Liver (tissue), 9 donors: Measurements from ENCODE around the gene E2F4. TPM values are rescaled to one million over a fixed set of nuclear protein-coding genes. Genes with fewer than 3 reads are reported as not detected.

Source experiments
- DNase-seq: peaks from one replicate; pipeline ENCODE4 v3.0.0-alpha.2; 2017; ENCODE audit warnings: low spot score
- H3K27ac ChIP-seq, 2 donors: one replicate each; pipeline ENCODE4 v1.7.0; 2013; ENCODE audit warnings: inconsistent platforms in 2 of 2, low read length in 2 of 2, control low read depth in 1 of 2, low read depth in 1 of 2, mild to moderate bottlenecking in 1 of 2
- H3K27me3 ChIP-seq, 4 donors: one replicate each; pipeline versions ENCODE4 v1.6.1 to v1.7.0; 2013; ENCODE audit warnings: low read length in 3 of 4, inconsistent platforms in 1 of 4, mild to moderate bottlenecking in 1 of 4, moderate library complexity in 1 of 4; ENCODE audit not compliant: control insufficient read depth in 4 of 4, insufficient read depth in 4 of 4
- H3K36me3 ChIP-seq, 4 donors: one replicate each; pipeline versions ENCODE4 v1.6.1 to v1.7.0; 2013; ENCODE audit warnings: low read length in 3 of 4, mild to moderate bottlenecking in 3 of 4, low read depth in 1 of 4, moderate library complexity in 1 of 4; ENCODE audit not compliant: control insufficient read depth in 4 of 4, insufficient read depth in 3 of 4
- H3K4me1 ChIP-seq, 4 donors: one replicate each; pipeline versions ENCODE4 v1.6.1 to v1.7.0; 2013; ENCODE audit warnings: low read length in 3 of 4, mild to moderate bottlenecking in 3 of 4, moderate library complexity in 1 of 4; ENCODE audit not compliant: control insufficient read depth in 4 of 4, insufficient read depth in 4 of 4
- H3K4me3 ChIP-seq, 3 donors: one replicate each; pipeline versions ENCODE4 v1.6.1 to v1.7.0; 2013; ENCODE audit warnings: low read length in 3 of 3, control low read depth in 1 of 3, low read depth in 1 of 3, mild to moderate bottlenecking in 1 of 3
- H3K9ac ChIP-seq, 2 donors: one replicate each; pipeline ENCODE4 v1.7.0; 2013; ENCODE audit warnings: low read length in 2 of 2, mild to moderate bottlenecking in 2 of 2, moderate library complexity in 2 of 2, control low read depth in 1 of 2, low read depth in 1 of 2
- H3K9me3 ChIP-seq, 4 donors: one replicate each; pipeline versions ENCODE4 v1.6.1 to v1.7.0; 2013; ENCODE audit warnings: low read length in 3 of 4; ENCODE audit not compliant: control insufficient read depth in 4 of 4
- CTCF ChIP-seq: fragments of 150-350 bp; IDR thresholded peaks from 2 replicates; pipeline ENCODE4 v1.5.1; 2017; ENCODE audit warnings: improper control_type of control experiment, low read depth, low read length; ENCODE audit not compliant: missing input control
- FOXA1 ChIP-seq: IDR thresholded peaks from 2 replicates; pipeline ENCODE4 v1.6.1; 2016; ENCODE audit warnings: antibody characterized with exemption
- FOXA2 ChIP-seq: IDR thresholded peaks from 2 replicates; pipeline ENCODE4 v1.6.1; 2016; ENCODE audit warnings: antibody characterized with exemption
- HNF4A ChIP-seq, 2 donors: conservative IDR thresholded peaks; 2 replicates each; pipeline ENCODE4 v1.6.1; 2016; ENCODE audit warnings: antibody characterized with exemption in 2 of 2, mild to moderate bottlenecking in 2 of 2
- HNF4G ChIP-seq: IDR thresholded peaks from 2 replicates; pipeline ENCODE4 v1.6.1; 2016; ENCODE audit warnings: antibody characterized with exemption
- JUND ChIP-seq, 2 donors: IDR thresholded peaks; 2 replicates each; pipeline ENCODE4 v1.6.1; 2016; ENCODE audit warnings: antibody characterized with exemption in 2 of 2
- NR2F2 ChIP-seq: IDR thresholded peaks from 2 replicates; pipeline ENCODE4 v1.6.1; 2016; ENCODE audit warnings: antibody characterized with exemption
- RAD21 ChIP-seq, 2 donors: IDR thresholded peaks; 2 replicates each; pipeline ENCODE4 v1.6.1; 2016; ENCODE audit warnings: antibody characterized with exemption in 2 of 2, mild to moderate bottlenecking in 2 of 2
- REST ChIP-seq: IDR thresholded peaks from 2 replicates; pipeline ENCODE4 v1.6.1; 2016; ENCODE audit warnings: antibody characterized with exemption, mild to moderate bottlenecking
- RXRA ChIP-seq, 2 donors: IDR thresholded peaks; 2 replicates each; pipeline ENCODE4 v1.6.1; 2017 to 2018; ENCODE audit warnings: antibody characterized with exemption in 2 of 2, mild to moderate bottlenecking in 1 of 2
- SP1 ChIP-seq: IDR thresholded peaks from 2 replicates; pipeline ENCODE4 v1.6.1; 2018; ENCODE audit warnings: antibody characterized with exemption, mild to moderate bottlenecking
- TAF1 ChIP-seq: conservative IDR thresholded peaks from 2 replicates; pipeline ENCODE4 v1.6.1; 2016; ENCODE audit warnings: antibody characterized with exemption, mild to moderate bottlenecking
- YY1 ChIP-seq: IDR thresholded peaks from 2 replicates; pipeline ENCODE4 v1.6.1; 2016; ENCODE audit warnings: antibody characterized with exemption, mild to moderate bottlenecking
- WGBS: extraction: QIAGEN DNeasy Blood & Tissue Kit; methylation state at CpG from one replicate; pipeline ENCODE4 v1.1.7; 2013; 5-methylcytosine and 5-hydroxymethylcytosine counted together
- polyA plus RNA-seq, 2 donors: library from polyadenylated mRNA; stranded (reverse) in 1 of 2; unstranded in 1 of 2; fragments of 200-250 nt in 1 of 2; fragments of >200 nt in 1 of 2; fragmentation: Nextera tagmentation in 1 of 2; extraction: Ambion mirVana in 1 of 2; gene quantifications; one replicate each; pipeline versions ENCODE4 v1.2.1 to v1.2.3, GENCODE V29; 2013 to 2015
- total RNA-seq, 2 donors: library from RNA; depleted of rRNA; stranded (reverse); fragments of >200 nt; gene quantifications; one replicate each; pipeline ENCODE4 v1.2.3, GENCODE V29; 2014
- TF ChIP-seq, protein P1 (sequence below): IDR thresholded peaks from 2 replicates; pipeline ENCODE4 v1.6.1; 2016; ENCODE audit warnings: antibody characterized with exemption
- TF ChIP-seq, protein P2 (sequence below): IDR thresholded peaks from 2 replicates; pipeline ENCODE4 v1.6.1; 2016; ENCODE audit warnings: antibody characterized with exemption
- donor health status: healthy.
- donor health status: healthy.
- donor health status: healthy.
- donor health status: healthy.
- donor health status: healthy.

Gene E2F4
- total and polyA plus RNA-seq, 4 donors, result 18.1 to 107 (median 30.0) TPM

DNA sequence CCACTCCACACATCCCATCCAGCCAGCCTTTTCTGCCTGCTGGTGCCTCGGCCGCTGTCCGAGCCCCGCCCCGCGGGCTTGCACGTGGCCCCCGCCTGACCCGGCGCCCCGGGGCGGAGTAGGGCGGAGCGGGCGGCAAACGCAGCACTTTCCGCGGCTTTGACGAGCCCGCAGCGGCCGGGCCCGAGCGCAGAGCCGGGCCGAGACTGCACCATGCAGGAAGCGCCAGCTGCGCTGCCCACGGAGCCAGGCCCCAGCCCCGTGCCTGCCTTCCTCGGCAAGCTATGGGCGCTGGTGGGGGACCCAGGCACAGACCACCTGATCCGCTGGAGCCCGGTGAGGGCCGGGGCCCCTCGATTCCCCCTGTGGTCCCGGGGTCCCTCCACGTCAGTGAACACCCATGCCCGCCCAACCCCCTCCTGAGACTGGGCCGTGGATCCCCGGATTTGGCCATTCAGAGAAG is 27.3 kb upstream of the E2F4 start, which contains the start of gene HSF4:
HSF4 (plus strand) TSS at position 147 of the 463 bp plus-strand sequence; CDS start at position 214, 67 bp downstream.
- no peak within 1 kb of the TSS for H3K27ac ChIP-seq
- H3K9ac ChIP-seq, result no peak within 1 kb of the TSS
- TF ChIP-seq NR2F2 (no peak), CTCF (no peak), FOXA2 (no peak), HNF4G (no peak), HNF4A (conservative IDR thresholded peaks at IDR 0.05) (no peak), JUND (IDR thresholded peaks at IDR 0.05) (no peak), RXRA (IDR thresholded peaks at IDR 0.05) (no peak), YY1 (no peak), FOXA1 (no peak), RAD21 (IDR thresholded peaks at IDR 0.05) (no peak), TAF1 (no peak)
- TF ChIP-seq, protein P1, sequence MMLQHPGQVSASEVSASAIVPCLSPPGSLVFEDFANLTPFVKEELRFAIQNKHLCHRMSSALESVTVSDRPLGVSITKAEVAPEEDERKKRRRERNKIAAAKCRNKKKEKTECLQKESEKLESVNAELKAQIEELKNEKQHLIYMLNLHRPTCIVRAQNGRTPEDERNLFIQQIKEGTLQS, result no peak
- no peaks in the 10 kb centered on the region for H3K27me3 ChIP-seq
- no peaks in the 10 kb centered on the region for H3K9me3 ChIP-seq
- no peak for DNase-seq
- WGBS, result 1% methylated on average over 41 of the region's 41 CpGs
- H3K4me1 ChIP-seq, result peaks cover 28 to 44% (median 34%) of the 10 kb centered on the region in 4 donors
- H3K36me3 ChIP-seq, result peaks cover 0 to 2% (median 0%) of the 10 kb centered on the region in 4 donors
- H3K4me3 ChIP-seq, result peak within 1 kb of the TSS in 2 of 3 donors; percentile 16 to 39

DNA sequence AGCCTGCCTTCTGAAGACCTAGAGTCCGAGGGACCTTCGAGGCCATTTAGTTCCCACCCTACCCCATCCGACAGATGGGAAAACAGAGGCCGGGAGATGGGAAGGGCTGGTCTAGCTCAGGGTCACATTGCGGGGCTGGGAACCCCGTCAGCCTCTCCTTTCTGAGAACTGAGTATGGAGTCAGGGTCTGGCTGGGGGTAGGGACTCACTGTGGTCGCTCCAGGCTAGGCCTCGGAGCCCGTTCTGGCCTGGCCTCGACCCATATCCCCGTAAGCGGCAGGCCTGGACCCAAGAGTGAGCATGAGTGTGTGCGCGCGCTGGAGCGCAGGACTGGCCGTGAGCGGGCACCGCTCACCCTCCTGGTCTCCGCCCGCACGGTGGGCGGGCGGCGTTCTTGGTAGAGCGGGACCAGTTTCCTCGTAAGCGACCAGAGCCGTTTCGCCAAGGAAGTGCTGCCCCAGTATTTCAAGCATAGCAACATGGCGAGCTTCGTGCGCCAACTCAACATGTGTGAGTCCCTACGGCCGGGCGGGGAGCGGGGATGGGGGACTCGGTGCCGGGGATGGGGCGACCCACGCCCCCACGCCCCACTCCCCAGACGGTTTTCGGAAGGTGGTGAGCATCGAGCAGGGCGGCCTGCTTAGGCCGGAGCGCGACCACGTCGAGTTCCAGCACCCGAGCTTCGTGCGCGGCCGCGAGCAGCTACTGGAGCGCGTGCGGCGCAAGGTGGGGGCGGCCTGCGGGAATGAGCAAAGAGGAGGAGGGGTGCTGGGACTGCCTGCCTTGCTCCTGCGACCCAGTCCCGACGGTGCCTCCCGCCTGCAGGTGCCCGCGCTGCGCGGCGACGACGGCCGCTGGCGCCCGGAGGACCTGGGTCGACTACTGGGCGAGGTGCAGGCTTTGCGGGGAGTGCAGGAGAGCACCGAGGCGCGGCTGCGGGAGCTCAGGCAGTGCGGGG is 26.6 kb upstream of the E2F4 start:
- H3K9ac ChIP-seq, result no peak overlapping the region
- DNase-seq, result no peak

More for the DNA sequence above, 26.6 kb upstream of the E2F4 start:
- Histone ChIP-seq H3K27ac (no peak overlapping the region), H3K27me3 (no peaks in the 10 kb centered on the region), H3K4me3 (peak overlapping the region in 1 of 3 donors; percentile 39), H3K9me3 (no peaks in the 10 kb centered on the region), H3K36me3 (peaks cover 0 to 2% (median 0%) of the 10 kb centered on the region in 4 donors), H3K4me1 (peaks cover 29 to 50% (median 38%) of the 10 kb centered on the region in 4 donors)
- 22% methylated on average over 85 of the region's 85 CpGs for WGBS
- TF ChIP-seq RXRA (IDR thresholded peaks at IDR 0.05) (no peak), SP1 (no peak), FOXA2 (no peak), NR2F2 (no peak), HNF4G (no peak), REST (no peak)
- TF ChIP-seq, protein P2, sequence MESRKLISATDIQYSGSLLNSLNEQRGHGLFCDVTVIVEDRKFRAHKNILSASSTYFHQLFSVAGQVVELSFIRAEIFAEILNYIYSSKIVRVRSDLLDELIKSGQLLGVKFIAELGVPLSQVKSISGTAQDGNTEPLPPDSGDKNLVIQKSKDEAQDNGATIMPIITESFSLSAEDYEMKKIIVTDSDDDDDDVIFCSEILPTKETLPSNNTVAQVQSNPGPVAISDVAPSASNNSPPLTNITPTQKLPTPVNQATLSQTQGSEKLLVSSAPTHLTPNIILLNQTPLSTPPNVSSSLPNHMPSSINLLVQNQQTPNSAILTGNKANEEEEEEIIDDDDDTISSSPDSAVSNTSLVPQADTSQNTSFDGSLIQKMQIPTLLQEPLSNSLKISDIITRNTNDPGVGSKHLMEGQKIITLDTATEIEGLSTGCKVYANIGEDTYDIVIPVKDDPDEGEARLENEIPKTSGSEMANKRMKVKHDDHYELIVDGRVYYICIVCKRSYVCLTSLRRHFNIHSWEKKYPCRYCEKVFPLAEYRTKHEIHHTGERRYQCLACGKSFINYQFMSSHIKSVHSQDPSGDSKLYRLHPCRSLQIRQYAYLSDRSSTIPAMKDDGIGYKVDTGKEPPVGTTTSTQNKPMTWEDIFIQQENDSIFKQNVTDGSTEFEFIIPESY, result no peak
- TF ChIP-seq, protein P1, result no peak
